SK-N-SH (cell line): ENCODE data around the gene ELMO1. TPM values are rescaled to one million over a fixed set of nuclear protein-coding genes. Genes with fewer than 3 reads are reported as not detected.

Experiments
- CTCF ChIA-PET: fragments of 300-600, 350-600 bp; formaldehyde crosslinking; extraction: SDS; loops from one replicate; lab custom pipeline; 2021; lab: Yijun Ruan, JAX
- POLR2A ChIA-PET: fragments of 350-600 bp; sonication (Branson Sonifier 250); formaldehyde crosslinking; extraction: SDS; loops from one replicate; lab custom pipeline; 2020; ENCODE audit warnings: antibody characterized with exemption, inconsistent platforms; lab: Yijun Ruan, JAX
- DNase-seq: peaks from one replicate; pipeline ENCODE4 v3.0.0; 2012
- H2AFZ ChIP-seq: fragments of 200-600 bp; sonication (generic); 2 replicates; pipeline ENCODE4 v1.8.1; 2016; ENCODE audit warnings: antibody characterized with exemption, mild to moderate bottlenecking, low read depth
- H3F3A ChIP-seq: fragments of 200-600 bp; sonication (generic); replicated peaks from 2 replicates; pipeline ENCODE3; 2016; ENCODE audit warnings: antibody characterized with exemption, mild to moderate bottlenecking; ENCODE audit not compliant: insufficient read depth
- H3K27ac ChIP-seq, 2 experiments: fragments of 200-500 bp in 1 of 2; fragments of 200-600 bp in 1 of 2; sonication (Bioruptor generic) in 1 of 2; sonication (generic), shearing (Covaris generic) in 1 of 2; 2 replicates each; pipeline versions ENCODE4 v1.5.1 to v1.6.1; 2014 to 2016; ENCODE audit warnings: low read depth in 2 of 2, inconsistent platforms in 1 of 2, low read length in 1 of 2, mild to moderate bottlenecking in 1 of 2, mixed read lengths in 1 of 2
- H3K27me3 ChIP-seq: fragments of 200-600 bp; sonication (generic), shearing (Covaris generic); 2 replicates; pipeline ENCODE4 v1.6.1; 2016; ENCODE audit warnings: mixed run types; ENCODE audit not compliant: insufficient read depth
- H3K36me3 ChIP-seq, 2 experiments: fragments of 200-500 bp in 1 of 2; fragments of 200-600 bp in 1 of 2; sonication (Bioruptor generic) in 1 of 2; sonication (generic) in 1 of 2; replicated peaks in 1 of 2; 2 replicates each; pipeline versions ENCODE3 to v1.5.1; 2014 to 2016; ENCODE audit warnings: low read length in 1 of 2, mild to moderate bottlenecking in 1 of 2; ENCODE audit not compliant: insufficient read depth in 2 of 2, control insufficient read depth in 1 of 2
- H3K4me1 ChIP-seq, 2 experiments: fragments of 200-500 bp in 1 of 2; fragments of 200-600 bp in 1 of 2; sonication (Bioruptor generic) in 1 of 2; sonication (generic), shearing (Covaris generic) in 1 of 2; 2 replicates each; pipeline versions ENCODE4 v1.5.1 to v1.6.1; 2014 to 2016; ENCODE audit warnings: low read depth in 1 of 2, low read length in 1 of 2, mixed run types in 1 of 2; ENCODE audit not compliant: insufficient read depth in 2 of 2, control insufficient read depth in 1 of 2
- H3K4me2 ChIP-seq: fragments of 200-600 bp; sonication (generic), shearing (Covaris generic); 2 replicates; pipeline ENCODE4 v1.6.1; 2017; ENCODE audit warnings: mixed run types
- H3K4me3 ChIP-seq, 2 experiments: fragments of 200-500 bp in 1 of 2; fragments of 200-600 bp in 1 of 2; sonication (Bioruptor generic) in 1 of 2; sonication (generic), shearing (Covaris generic) in 1 of 2; 2 replicates each; pipeline versions ENCODE4 v1.5.1 to v1.8.1; 2014 to 2016; ENCODE audit warnings: low read depth in 2 of 2, inconsistent platforms in 1 of 2, low read length in 1 of 2, mild to moderate bottlenecking in 1 of 2, mixed read lengths in 1 of 2, moderate library complexity in 1 of 2
- H3K79me2 ChIP-seq: fragments of 200-600 bp; sonication (generic); 2 replicates; pipeline ENCODE4 v1.8.1; 2017; ENCODE audit warnings: mild to moderate bottlenecking; ENCODE audit not compliant: insufficient read depth
- H3K9ac ChIP-seq: fragments of 200-600 bp; sonication (generic); 2 replicates; pipeline ENCODE4 v1.6.1; 2017; ENCODE audit warnings: mixed run types
- H3K9me2 ChIP-seq: fragments of 200-600 bp; sonication (generic); 2 replicates; pipeline ENCODE4 v1.6.1; 2017; ENCODE audit warnings: mixed run types
- H3K9me3 ChIP-seq: fragments of 200-600 bp; sonication (generic); 2 replicates; pipeline ENCODE4 v1.6.1; 2017; ENCODE audit warnings: mixed run types, mild to moderate bottlenecking, moderate library complexity
- H4K20me1 ChIP-seq: fragments of 200-600 bp; sonication (generic); 2 replicates; pipeline ENCODE4 v1.6.1; 2017; ENCODE audit warnings: mild to moderate bottlenecking, mixed run types; ENCODE audit not compliant: insufficient read depth
- GABPA ChIP-seq: IDR thresholded peaks from 2 replicates; pipeline ENCODE4 v1.4.0; 2012; ENCODE audit warnings: low read depth, mild to moderate bottlenecking
- GATA2 ChIP-seq: sonication (generic); formaldehyde crosslinking; IDR thresholded peaks from 2 replicates; pipeline ENCODE4 v1.5.0; 2020; ENCODE audit warnings: mild to moderate bottlenecking, missing genetic modification reagents
- IRF3 ChIP-seq: fragments of 150-350 bp; IDR thresholded peaks from 2 replicates; pipeline ENCODE4 v1.6.1; 2016; ENCODE audit warnings: mild to moderate bottlenecking, low read depth, low read length
- JUND ChIP-seq: IDR thresholded peaks from 2 replicates; pipeline ENCODE4 v1.4.0; 2012
- MAX ChIP-seq: IDR thresholded peaks from 2 replicates; pipeline ENCODE4 v1.4.0; 2012; ENCODE audit warnings: low read depth
- MXI1 ChIP-seq: IDR thresholded peaks from 2 replicates; pipeline ENCODE4 v1.6.1; 2012; ENCODE audit warnings: mild to moderate bottlenecking, low read depth, low read length, improper control_type of control experiment
- NFIC ChIP-seq: IDR thresholded peaks from 2 replicates; pipeline ENCODE4 v1.4.0; 2012; ENCODE audit warnings: borderline replicate concordance
- PBX3 ChIP-seq: IDR thresholded peaks from 2 replicates; pipeline ENCODE4; 2012
- RFX5 ChIP-seq: IDR thresholded peaks from 2 replicates; pipeline ENCODE4 v1.6.1; 2012; ENCODE audit warnings: mild to moderate bottlenecking, improper control_type of control experiment, low read length
- SMC3 ChIP-seq: IDR thresholded peaks from 2 replicates; pipeline ENCODE4 v1.6.1; 2012; ENCODE audit warnings: low read depth, low read length, improper control_type of control experiment
- TAF1 ChIP-seq: IDR thresholded peaks from 2 replicates; pipeline ENCODE4 v1.6.1; 2012; ENCODE audit warnings: low read depth, mild to moderate bottlenecking, low read length, moderate library complexity, borderline replicate concordance
- TCF12 ChIP-seq: IDR thresholded peaks from 2 replicates; pipeline ENCODE4 v1.4.0; 2012
- TEAD4 ChIP-seq: IDR thresholded peaks from 2 replicates; pipeline ENCODE4 v1.4.0; 2012; ENCODE audit warnings: mild to moderate bottlenecking, borderline replicate concordance; ENCODE audit not compliant: insufficient read depth
- WGBS: methylation state at CpG from one replicate; pipeline ENCODE4 v1.1.6; 2017; ENCODE audit warnings: low lambda C conversion rate; 5-methylcytosine and 5-hydroxymethylcytosine counted together
- polyA plus RNA-seq, 3 experiments: library from polyadenylated mRNA; depleted of rRNA; stranded (reverse); fragments of >200 nt; gene quantifications; 2 replicates each; pipeline ENCODE4 v1.2.3, GENCODE V29; 2012

The ELMO1 gene
- polyA plus RNA-seq, 1 of the 3 experiments (the other 2 are of a cell fraction) = 0.64 TPM

- H3F3A ChIP-seq = no peaks in the 10 kb centered on the region
- H4K20me1 ChIP-seq = no peaks in the 10 kb centered on the region
- ChIA-PET CTCF (interaction anchor here (0.7 to 12.3 kb wide), 9 partner anchors 13 to 788 kb away, joined by 3 to 306 read pairs (median 20); no protein-coding TSS in a partner anchor), POLR2A (no interaction called here)
- no peak overlapping the region for H2AFZ ChIP-seq
- H3K27ac ChIP-seq = no peak overlapping the region
- H3K4me3 ChIP-seq = no peak overlapping the region
- H3K4me1 ChIP-seq = peaks cover 0 to 9% of the 10 kb centered on the region in 2 experiments; a peak in 2 of 4 replicates
- H3K36me3 ChIP-seq = no peaks in the 10 kb centered on the region
- no peaks in the 10 kb centered on the region for H3K9me3 ChIP-seq
- no peaks in the 10 kb centered on the region for H3K9me2 ChIP-seq
- no peak for DNase-seq
- H3K27me3 ChIP-seq = no peaks in the 10 kb centered on the region
- TF ChIP-seq JUND (no peak), NFIC (no peak), TEAD4 (no peak), IRF3 (no peak), RFX5 (no peak), GATA2 (no peak), MAX (no peak), SMC3 (no peak), TAF1 (no peak), GABPA (no peak), TCF12 (no peak), PBX3 (no peak), MXI1 (no peak)
- H3K9ac ChIP-seq = no peak overlapping the region
- no peaks in the 10 kb centered on the region for H3K79me2 ChIP-seq
- WGBS = 52% methylated on average over 7 of the region's 7 CpGs
- H3K4me2 ChIP-seq = no peak overlapping the region
These were observed 253.3 kb downstream of the ELMO1 start for GRCh38 chr7:37195388-37195787.

DNA sequence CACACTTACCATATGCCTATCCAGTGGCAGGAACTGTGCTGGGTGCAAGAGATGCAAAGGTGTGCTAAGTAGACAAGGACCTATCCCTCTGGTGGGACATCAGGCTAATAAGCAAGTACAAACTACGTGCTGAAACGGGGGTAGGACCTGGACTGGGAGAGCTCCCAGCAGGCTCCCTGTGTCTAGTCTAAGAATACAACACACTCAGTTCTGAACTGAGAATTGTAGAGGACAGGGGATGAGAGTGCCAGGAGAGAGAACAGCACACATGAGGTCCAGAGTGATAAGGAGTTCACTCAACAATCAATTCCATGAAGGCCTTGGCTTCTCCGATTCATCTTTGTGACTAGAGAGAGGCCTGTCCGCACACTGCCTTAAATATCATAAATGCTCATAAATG, 253.7 kb downstream of the ELMO1 start:
- no peak for DNase-seq
- Histone ChIP-seq H3K79me2 (no peaks in the 10 kb centered on the region), H3K9me2 (no peaks in the 10 kb centered on the region), H4K20me1 (no peaks in the 10 kb centered on the region), H3K27ac (no peak overlapping the region), H3K36me3 (no peaks in the 10 kb centered on the region), H3K9me3 (no peaks in the 10 kb centered on the region), H2AFZ (no peak overlapping the region), H3K4me2 (no peak overlapping the region), H3F3A (no peaks in the 10 kb centered on the region), H3K27me3 (no peaks in the 10 kb centered on the region), H3K4me1 (peaks cover 0 to 9% of the 10 kb centered on the region in 2 experiments; a peak in 2 of 4 replicates), H3K4me3 (no peak overlapping the region), H3K9ac (no peak overlapping the region)
- WGBS = 71% methylated on average over 4 of the region's 4 CpGs
- no peak for TF ChIP-seq MXI1
- CTCF ChIA-PET = interaction anchor here (3.2 to 12.3 kb wide), 6 partner anchors 14 to 755 kb away, joined by 12 to 306 read pairs (median 174); no protein-coding TSS in a partner anchor
- POLR2A ChIA-PET = no interaction called here
